T47D (cell line): Measurements from ENCODE around the gene ILF3.
"Not testable (repeated sequence)": the region's sequence is repeated elsewhere in the genome, so short reads cannot be mapped to it uniquely, and the experiment has no call there.

Experiments
- DNase-seq, 2 experiments: peaks; one replicate each; pipeline versions ENCODE4 v3.0.0 to v3.0.0-alpha.2; 2011 to 2012; ENCODE audit warnings: low read depth in 1 of 2, low spot score in 1 of 2
- JUND ChIP-seq: IDR thresholded peaks from 2 replicates; pipeline ENCODE4 v1.6.1; 2012; ENCODE audit warnings: low read depth
- in situ Hi-C: cut with HindIII; loops from 2 replicates; pipeline ENCODE4 v1.10.0; 2016; ENCODE audit warnings: low sequenced_read_pairs, low pct_unique_long_range_greater_than_20kb

ILF3 gene

DNA sequence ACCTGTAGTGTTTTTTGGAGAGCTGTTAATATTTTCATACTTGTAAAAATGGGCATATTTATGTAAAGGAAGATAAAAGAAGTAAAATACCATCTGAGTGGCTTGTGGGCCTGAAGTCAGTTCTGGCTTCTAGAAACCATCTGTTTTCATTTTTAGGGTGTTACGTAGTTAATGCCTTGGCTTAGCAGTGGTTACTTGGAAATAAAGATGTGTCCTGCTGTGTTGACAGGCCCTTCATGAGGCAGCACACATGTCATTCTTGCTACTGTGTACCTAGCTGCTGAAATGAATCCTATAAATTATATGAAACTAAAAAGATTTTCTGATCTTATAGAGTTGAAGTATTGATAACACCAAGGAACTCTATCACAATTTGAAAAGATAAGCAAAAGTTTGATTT is 16.0 kb downstream of the ILF3 start:
- in situ Hi-C loops = no loop called here
- no peak for TF ChIP-seq JUND
- DNase-seq = no peak

DNA sequence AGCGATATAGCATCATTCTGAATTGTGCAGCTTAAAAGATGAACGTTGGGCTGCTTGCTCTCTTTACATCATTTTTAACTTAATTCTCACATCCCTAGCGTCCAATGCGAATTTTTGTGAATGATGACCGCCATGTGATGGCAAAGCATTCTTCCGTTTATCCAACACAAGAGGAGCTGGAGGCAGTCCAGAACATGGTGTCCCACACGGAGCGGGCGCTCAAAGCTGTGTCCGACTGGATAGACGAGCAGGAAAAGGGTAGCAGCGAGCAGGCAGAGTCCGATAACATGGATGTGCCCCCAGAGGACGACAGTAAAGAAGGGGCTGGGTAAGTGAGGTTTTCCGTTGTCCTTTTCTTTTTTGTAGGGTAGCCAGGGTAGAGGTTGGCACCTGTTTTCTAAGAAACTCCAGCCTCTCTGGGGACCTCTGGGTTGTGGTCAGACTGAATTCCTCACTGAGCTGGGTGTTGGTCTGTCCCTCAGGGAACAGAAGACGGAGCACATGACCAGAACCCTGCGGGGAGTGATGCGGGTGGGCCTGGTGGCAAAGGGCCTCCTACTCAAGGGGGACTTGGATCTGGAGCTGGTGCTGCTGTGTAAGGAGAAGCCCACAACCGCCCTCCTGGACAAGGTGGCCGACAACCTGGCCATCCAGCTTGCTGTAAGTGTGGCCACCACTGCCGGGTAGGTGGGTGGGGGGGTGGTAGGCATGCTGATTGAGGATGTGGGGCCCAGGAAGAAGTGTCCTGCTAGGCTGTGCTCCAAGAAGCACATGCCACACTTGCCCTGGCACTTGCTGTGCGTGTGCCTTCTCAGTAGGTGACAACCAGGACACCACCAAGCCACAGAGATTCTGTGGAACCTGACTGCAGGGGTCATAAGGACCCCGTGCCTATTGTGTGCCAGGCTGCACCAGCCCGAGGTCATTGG is 17.0 kb downstream of the ILF3 start:
- DNase-seq = no peak
- TF ChIP-seq JUND = no peak
- in situ Hi-C loops = no loop called here

DNA sequence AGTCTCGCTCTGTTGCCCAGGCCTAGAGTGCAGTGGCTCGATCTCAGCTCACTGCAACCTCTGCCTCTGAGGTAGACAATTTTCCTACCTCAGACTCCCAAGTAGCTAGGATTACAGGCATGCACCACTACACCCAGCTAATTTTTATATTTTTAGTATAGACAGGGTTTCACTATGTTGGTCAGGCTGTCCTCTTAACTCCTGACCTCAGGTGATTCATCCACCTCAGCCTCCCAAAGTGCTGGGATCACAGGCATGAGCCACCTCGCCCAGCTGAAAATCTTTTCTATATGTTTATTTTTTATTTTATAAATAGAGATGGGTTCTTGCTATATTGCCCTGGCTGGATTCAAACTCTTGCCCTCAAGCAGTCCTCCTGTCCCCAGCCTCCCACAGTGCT is 17.8 kb downstream of the ILF3 start:
- DNase-seq, in situ Hi-C loops: not testable (repeated sequence)

DNA sequence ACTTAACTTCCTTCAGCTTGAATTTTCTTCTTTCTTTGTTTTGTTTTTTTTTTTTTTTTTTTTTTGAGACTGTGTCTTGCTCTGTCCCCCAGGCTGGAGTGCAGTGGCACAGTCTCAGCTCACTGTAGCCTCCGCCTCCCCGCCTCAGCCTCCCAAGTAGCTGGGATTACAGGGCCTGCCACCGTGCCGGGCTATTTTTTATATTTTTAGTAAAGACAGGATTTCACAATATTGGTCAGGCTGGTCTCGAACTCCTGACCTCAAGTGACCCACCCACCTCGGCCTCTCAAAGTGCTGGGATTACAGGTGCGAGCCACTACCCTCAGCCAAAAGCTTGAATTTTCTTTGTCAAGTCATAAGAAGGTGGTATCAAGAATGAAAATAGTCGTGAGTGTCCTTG is 21.1 kb downstream of the ILF3 start:
- in situ Hi-C loops, DNase-seq: not testable (repeated sequence)

DNA sequence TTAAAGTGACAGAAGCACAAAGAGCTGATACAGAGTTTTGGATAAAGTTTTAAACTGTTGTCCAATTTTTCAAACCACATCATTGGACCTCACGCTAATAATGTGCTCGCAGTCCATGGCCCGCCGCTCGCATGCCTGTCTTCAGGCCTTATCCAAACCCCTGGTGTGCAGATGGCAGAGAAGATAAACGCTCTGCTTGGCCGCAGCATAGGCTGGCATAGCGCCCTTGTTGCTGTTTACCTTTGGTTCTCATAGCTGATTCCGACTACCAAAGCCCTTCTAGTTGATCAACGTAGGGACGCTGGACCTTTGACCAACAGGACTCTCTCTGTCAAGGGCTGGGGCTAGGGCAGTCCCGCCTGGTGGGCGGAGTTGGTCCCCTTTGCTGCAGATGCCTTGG is 23.6 kb downstream of the ILF3 start:
- in situ Hi-C loops = no loop called here
- DNase-seq = no peak
- TF ChIP-seq JUND = no peak

DNA sequence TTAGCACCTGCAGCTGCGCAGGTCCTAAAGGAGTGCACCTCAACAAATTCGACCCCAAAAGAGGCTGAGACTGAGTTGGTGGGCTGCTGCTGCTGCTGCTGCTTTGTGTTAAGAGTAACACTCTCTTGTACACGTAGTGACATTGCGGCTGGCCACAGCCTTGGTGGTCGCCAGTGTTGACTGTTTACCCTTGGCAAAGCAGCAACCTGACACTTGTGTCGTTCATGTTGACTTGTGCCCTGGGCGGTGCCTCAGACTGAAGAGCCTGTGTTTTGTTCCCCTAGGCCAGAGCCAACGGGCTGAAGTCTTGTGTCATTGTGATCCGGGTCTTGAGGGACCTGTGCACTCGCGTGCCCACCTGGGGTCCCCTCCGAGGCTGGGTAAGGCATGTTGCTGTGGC is 24.7 kb downstream of the ILF3 start:
- in situ Hi-C loops = no loop called here
- no peak for DNase-seq
- TF ChIP-seq JUND = no peak

DNA sequence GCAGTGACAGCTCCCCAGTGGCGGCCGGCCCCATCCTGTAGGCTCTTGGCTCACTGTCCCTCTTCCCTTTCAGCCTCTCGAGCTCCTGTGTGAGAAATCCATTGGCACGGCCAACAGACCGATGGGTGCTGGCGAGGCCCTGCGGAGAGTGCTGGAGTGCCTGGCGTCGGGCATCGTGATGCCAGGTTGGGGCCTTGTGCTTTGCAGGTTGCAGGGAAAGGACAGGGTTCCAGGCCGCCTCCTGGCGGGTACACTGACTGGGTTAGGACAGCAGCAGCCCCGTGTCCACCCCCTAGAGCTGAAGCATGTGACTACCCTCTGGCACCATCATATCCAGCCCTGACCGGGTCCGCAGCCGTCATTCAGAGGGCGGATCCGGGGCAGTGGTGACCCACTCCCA is 25.6 kb downstream of the ILF3 start:
- no peak for TF ChIP-seq JUND
- in situ Hi-C loops = no loop called here

DNA sequence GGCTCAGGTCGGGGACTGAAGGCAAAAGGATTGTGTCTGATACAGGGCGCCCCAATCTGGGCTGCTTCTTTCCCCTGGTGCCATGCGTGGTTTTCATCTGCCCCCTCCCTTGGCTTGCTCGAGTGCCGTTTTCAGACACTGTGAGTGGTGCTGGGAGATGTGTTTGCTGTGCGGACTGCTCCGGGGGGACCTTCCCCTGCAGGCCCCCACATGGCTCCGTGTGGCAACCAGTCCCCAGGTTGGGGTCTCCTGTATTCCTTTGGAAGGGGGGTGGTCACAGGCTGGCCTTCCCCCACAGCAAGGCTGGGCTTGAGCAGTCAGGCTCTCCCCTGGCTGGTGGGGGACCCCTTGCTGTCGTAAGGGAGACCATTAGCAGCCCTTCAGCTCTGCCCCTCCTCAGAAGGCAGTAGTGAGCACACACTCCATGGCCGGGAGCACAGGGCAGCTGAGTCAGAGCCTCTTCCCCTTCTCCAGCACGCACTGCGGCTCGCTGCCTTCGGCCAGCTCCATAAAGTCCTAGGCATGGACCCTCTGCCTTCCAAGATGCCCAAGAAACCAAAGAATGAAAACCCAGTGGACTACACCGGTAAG is 26.5 kb downstream of the ILF3 start:
- in situ Hi-C loops = no loop called here
- no peak for TF ChIP-seq JUND
- no peak for DNase-seq

More for the DNA sequence above, 25.6 kb downstream of the ILF3 start:
- DNase-seq = no peak

DNA sequence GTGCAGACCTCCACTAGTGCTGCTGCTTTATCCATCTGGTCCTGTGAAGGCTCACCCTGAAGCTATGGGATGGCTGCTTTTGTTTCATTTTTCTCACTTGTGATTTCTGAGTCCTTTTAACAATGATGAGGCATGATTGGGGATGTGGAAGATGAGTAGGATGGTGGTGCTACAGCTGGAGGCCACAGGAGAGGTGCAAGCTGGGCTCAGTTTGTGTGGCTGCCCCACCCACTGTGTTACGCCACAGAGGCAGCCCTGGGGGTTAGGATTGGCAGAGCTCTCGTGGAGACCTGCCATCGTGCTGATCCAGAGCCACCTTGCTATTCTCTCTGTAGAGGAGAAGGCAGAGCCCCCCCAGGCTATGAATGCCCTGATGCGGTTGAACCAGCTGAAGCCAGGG is 27.5 kb downstream of the ILF3 start:
- no peak for DNase-seq
- no peak for TF ChIP-seq JUND
- in situ Hi-C loops = no loop called here

DNA sequence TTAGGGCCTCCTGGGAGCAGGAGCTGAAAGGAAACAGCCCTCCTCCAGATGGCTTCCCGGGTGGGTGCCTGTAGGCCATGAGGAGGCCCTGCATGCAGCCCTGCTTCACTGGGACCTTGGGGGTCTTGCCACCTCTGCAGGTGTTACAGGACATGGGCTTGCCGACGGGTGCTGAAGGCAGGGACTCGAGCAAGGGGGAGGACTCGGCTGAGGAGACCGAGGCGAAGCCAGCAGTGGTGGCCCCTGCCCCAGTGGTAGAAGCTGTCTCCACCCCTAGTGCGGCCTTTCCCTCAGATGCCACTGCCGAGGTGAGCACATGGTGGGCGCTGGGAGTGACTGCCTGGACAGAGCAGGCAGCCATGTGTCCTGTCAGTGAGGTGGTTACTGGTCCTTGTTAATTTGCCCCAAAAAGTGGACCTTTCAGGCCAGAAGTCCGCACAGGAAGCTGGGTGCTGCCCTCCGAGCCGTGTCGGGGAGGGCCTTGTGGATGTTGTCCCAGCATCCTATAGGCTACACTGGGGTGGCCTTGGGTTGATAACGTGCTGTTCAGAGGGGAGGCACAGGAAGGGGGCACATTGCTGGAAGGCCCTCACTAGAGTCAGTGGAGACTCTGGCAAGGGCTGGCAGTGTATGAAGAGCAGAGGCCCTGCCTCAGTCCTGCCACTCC is 28.4 kb downstream of the ILF3 start:
- no peak for TF ChIP-seq JUND
- in situ Hi-C loops = no loop called here
- no peak for DNase-seq

DNA sequence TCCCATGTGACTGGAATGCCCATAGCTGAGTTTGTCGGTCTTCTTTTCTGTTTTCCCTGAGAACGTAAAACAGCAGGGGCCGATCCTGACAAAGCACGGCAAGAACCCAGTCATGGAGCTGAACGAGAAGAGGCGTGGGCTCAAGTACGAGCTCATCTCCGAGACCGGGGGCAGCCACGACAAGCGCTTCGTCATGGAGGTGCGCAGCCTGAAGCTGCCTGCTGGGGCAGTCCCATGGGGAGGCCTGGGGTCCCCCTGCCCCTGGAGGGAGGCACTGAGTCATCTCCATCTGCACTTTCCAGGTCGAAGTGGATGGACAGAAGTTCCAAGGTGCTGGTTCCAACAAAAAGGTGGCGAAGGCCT is 28.9 kb downstream of the ILF3 start:
- DNase-seq = no peak
- TF ChIP-seq JUND = no peak
- in situ Hi-C loops = no loop called here

DNA sequence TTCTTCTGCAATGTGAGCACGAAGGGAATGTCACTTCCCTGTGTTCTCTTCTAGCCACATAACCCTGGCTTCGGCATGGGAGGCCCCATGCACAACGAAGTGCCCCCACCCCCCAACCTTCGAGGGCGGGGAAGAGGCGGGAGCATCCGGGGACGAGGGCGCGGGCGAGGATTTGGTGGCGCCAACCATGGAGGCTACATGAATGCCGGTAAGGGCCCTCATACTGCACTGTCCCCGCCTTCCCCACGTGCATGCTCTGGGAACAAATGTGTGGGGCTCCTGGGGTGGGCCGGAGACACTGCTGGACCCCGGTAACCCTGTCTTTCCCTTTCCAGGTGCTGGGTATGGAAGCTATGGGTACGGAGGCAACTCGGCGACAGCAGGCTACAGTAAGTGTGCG is 29.4 kb downstream of the ILF3 start:
- TF ChIP-seq JUND = no peak
- in situ Hi-C loops = no loop called here
- DNase-seq = no peak

DNA sequence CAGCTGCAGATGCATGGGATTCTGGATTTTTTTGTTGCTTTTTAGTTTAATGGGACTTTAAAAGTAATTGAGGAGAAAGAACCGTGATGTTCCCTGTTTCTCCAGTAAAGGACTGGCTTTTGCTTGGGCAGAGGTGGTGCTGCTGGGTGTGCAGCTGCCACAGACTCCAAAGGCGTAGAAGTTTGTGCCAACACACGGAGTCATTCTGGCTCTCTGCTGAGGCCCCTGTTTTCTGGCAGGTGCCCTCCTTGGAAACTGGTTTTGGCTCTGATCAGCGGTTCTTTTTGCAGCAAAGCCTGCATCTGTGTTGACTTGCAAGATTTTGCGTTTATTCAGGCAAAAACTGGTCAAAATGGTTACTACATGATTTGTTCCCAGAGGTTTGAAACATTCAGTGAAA is 31.1 kb downstream of the ILF3 start:
- no peak for TF ChIP-seq JUND
- DNase-seq = no peak
- in situ Hi-C loops = no loop called here
